Activated T-helper 17 cell treated with anti-CD3 and anti-CD28 coated beads, Interleukin-2, amount 50 U/mL, for 72 hours (primary cell): ENCODE results near the gene GLIPR1. TPM values are rescaled to one million over a fixed set of nuclear protein-coding genes. Genes with fewer than 3 reads are reported as not detected.
A peak's percentile ranks its signal among the peaks of the same experiment; 100 is the strongest.
"Not testable (repeated sequence)": the region's sequence is repeated elsewhere in the genome, so short reads cannot be mapped to it uniquely, and the experiment has no call there.

Experiments
- ATAC-seq: fragments of 150-1000 bp; cut with Tn5 transposase; replicated peaks from 2 replicates; pipeline ENCODE4 v1.10.0; 2021; ENCODE audit warnings: mild to moderate bottlenecking, moderate library complexity
- H3K27ac Mint-ChIP-seq: one replicate; pipeline ENCODE4 v1.8.0; 2022; ENCODE audit warnings: mixed read lengths
- H3K27me3 Mint-ChIP-seq: one replicate; pipeline ENCODE4 v1.8.0; 2022; ENCODE audit warnings: mixed read lengths
- H3K36me3 Mint-ChIP-seq: one replicate; pipeline ENCODE4 v1.8.0; 2022; ENCODE audit warnings: low read depth, mild to moderate bottlenecking, mixed read lengths
- H3K4me1 Mint-ChIP-seq: one replicate; pipeline ENCODE4 v1.8.0; 2022; ENCODE audit warnings: mixed read lengths
- H3K4me3 Mint-ChIP-seq: one replicate; pipeline ENCODE4 v1.8.0; 2022; ENCODE audit warnings: mild to moderate bottlenecking, mixed read lengths
- H3K9me3 Mint-ChIP-seq: one replicate; pipeline ENCODE4 v1.8.0; 2022; ENCODE audit warnings: mixed read lengths
- total RNA-seq, 2 donors: library from RNA; stranded (reverse); gene quantifications; one replicate each; pipeline ENCODE4 v1.2.3, GENCODE V29; 2022

GLIPR1 gene
- total RNA-seq: 10 to 100 TPM; 45.9 to 50.2 TPM

- H3K27me3 Mint-ChIP-seq: no peaks in the 10 kb centered on the region
- peaks cover 45% of the 10 kb centered on the region for H3K4me1 Mint-ChIP-seq
- H3K9me3 Mint-ChIP-seq: no peaks in the 10 kb centered on the region
- H3K4me3 Mint-ChIP-seq: peak within 1 kb of the TSS; percentile 97
- H3K36me3 Mint-ChIP-seq: peaks cover 59% of the 10 kb centered on the region
- peak within 1 kb of the TSS; percentile 99 for H3K27ac Mint-ChIP-seq
- peak; percentile 78 for ATAC-seq
Observed at GRCh38 chr12:75480469-75480949, at the start of gene GLIPR1. Gene GLIPR1, plus strand, starts transcription at chr12:75480755. Its CDS starts 126 bp downstream, at chr12:75480881.

DNA sequence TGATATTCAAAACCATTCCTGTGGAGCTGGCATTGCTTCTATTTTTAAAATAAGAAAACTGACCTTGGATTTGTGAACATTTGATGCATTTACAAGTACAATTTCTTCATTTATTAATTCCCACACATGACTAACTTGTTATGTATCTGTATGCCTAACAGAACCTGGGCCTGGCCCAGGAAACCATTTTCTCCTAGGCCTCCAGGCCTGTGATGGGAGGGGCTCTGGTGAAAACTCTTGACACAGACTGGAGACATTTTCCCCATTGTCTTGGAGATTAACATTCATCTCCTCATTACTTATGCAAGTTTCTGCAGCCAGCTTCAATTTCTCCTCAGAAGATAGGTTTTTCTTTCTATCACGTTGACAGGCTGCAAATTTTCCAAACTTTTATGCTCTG is 47.6 kb upstream of the GLIPR1 start:
- H3K4me3 Mint-ChIP-seq: no peak overlapping the region
- ATAC-seq: no peak
- H3K9me3 Mint-ChIP-seq: peaks cover 1% of the 10 kb centered on the region
- H3K4me1 Mint-ChIP-seq: no peaks in the 10 kb centered on the region
- no peaks in the 10 kb centered on the region for H3K36me3 Mint-ChIP-seq
- no peak overlapping the region for H3K27ac Mint-ChIP-seq
- H3K27me3 Mint-ChIP-seq: no peaks in the 10 kb centered on the region

- no peaks in the 10 kb centered on the region for H3K36me3 Mint-ChIP-seq
- H3K4me1 Mint-ChIP-seq: no peaks in the 10 kb centered on the region
- peak overlapping the region; percentile 28 for H3K27ac Mint-ChIP-seq
- H3K27me3 Mint-ChIP-seq: peaks cover 8% of the 10 kb centered on the region
- peak; percentile 89 for ATAC-seq
- H3K4me3 Mint-ChIP-seq: no peak overlapping the region
- no peaks in the 10 kb centered on the region for H3K9me3 Mint-ChIP-seq
Observed at GRCh38 chr12:75437564-75437963, 43.0 kb upstream of the GLIPR1 start.

- Mint-ChIP-seq H3K4me3 (no peak overlapping the region), H3K27ac (no peak overlapping the region), H3K9me3 (no peaks in the 10 kb centered on the region), H3K4me1 (no peaks in the 10 kb centered on the region), H3K36me3 (no peaks in the 10 kb centered on the region), H3K27me3 (peaks cover 8% of the 10 kb centered on the region)
- peak; percentile 66 for ATAC-seq
Observed at GRCh38 chr12:75438059-75438754, 42.3 kb upstream of the GLIPR1 start.

DNA sequence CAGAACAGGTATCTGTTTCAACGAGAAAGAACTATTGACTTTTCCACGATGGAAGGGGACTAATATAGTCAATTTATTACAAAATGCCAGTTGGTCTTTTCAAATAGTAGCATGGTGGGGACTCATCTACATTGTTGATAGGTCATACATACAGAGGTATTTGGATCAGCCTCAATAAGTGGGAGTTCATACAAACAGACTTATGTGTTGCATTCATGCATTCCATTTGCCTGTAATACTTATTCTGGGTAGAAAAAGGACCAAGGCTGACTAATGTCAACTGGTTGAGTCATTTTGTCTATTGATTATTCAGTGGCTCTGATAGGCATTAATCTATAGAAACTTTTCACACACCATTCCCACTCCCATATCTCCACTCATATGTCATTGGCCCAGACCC is 41.5 kb upstream of the GLIPR1 start:
- no peaks in the 10 kb centered on the region for H3K4me1 Mint-ChIP-seq
- no peak overlapping the region for H3K27ac Mint-ChIP-seq
- H3K36me3 Mint-ChIP-seq: no peaks in the 10 kb centered on the region
- H3K27me3 Mint-ChIP-seq: peaks cover 8% of the 10 kb centered on the region
- ATAC-seq: peak; percentile 38
- no peaks in the 10 kb centered on the region for H3K9me3 Mint-ChIP-seq
- no peak overlapping the region for H3K4me3 Mint-ChIP-seq

- no peak for ATAC-seq
- Mint-ChIP-seq H3K27me3 (peaks cover 8% of the 10 kb centered on the region), H3K9me3 (no peaks in the 10 kb centered on the region), H3K4me1 (no peaks in the 10 kb centered on the region), H3K36me3 (no peaks in the 10 kb centered on the region), H3K4me3 (no peak overlapping the region), H3K27ac (no peak overlapping the region)
Observed at GRCh38 chr12:75439930-75440329, 40.6 kb upstream of the GLIPR1 start.

GRCh38 chr12:75441687-75442449 is 38.7 kb upstream of the GLIPR1 start:
- H3K4me1 Mint-ChIP-seq, H3K36me3 Mint-ChIP-seq, ATAC-seq, H3K27ac Mint-ChIP-seq, H3K27me3 Mint-ChIP-seq, H3K4me3 Mint-ChIP-seq, H3K9me3 Mint-ChIP-seq: not testable (repeated sequence)

DNA sequence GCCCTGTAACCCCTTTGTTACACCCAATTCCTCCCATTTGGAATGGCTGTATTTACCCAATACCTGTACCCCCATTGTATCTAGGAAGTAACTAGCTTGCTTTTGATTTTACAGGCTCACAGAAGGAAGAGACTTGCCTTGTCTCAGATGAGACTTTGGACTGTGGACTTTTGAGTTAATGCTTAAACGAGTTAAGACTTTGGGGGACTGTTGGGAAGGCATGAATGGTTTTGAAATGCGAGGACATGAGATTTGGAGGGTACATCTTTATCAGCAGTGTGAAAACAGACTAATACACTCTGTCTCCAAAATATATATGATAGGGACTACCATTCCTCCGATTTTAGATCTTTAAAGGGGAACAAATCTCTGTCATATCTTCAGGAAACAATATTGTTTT is 38.1 kb upstream of the GLIPR1 start:
- H3K4me1 Mint-ChIP-seq, ATAC-seq, H3K4me3 Mint-ChIP-seq, H3K9me3 Mint-ChIP-seq, H3K27ac Mint-ChIP-seq, H3K36me3 Mint-ChIP-seq, H3K27me3 Mint-ChIP-seq: not testable (repeated sequence)

DNA sequence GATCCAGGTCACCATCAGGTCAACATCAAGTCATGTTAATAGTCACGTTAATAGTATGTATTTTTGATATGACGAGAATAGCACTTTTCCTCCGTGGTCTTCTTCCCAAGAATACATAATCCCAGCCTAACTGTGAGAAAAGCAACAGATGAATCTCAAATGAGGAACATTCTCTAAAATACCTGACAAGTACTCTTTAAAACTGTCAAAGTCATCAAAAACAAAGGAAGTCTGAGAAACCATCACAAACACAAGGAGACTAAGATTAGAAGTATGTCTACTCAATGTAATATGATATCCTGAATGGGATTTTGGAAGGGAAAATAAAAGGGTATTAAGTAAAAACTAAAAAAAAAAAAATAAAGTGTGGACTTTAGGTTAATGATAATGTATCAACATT is 36.8 kb upstream of the GLIPR1 start:
- no peaks in the 10 kb centered on the region for H3K9me3 Mint-ChIP-seq
- peaks cover 8% of the 10 kb centered on the region for H3K27me3 Mint-ChIP-seq
- H3K4me3 Mint-ChIP-seq: no peak overlapping the region
- H3K36me3 Mint-ChIP-seq: no peaks in the 10 kb centered on the region
- no peak for ATAC-seq
- no peak overlapping the region for H3K27ac Mint-ChIP-seq
- H3K4me1 Mint-ChIP-seq: no peaks in the 10 kb centered on the region

- no peaks in the 10 kb centered on the region for H3K36me3 Mint-ChIP-seq
- no peak for ATAC-seq
- H3K9me3 Mint-ChIP-seq: no peaks in the 10 kb centered on the region
- peaks cover 8% of the 10 kb centered on the region for H3K27me3 Mint-ChIP-seq
- H3K4me1 Mint-ChIP-seq: no peaks in the 10 kb centered on the region
- H3K4me3 Mint-ChIP-seq: no peak overlapping the region
- no peak overlapping the region for H3K27ac Mint-ChIP-seq
Observed at GRCh38 chr12:75444429-75445136, 36.0 kb upstream of the GLIPR1 start.

- not testable (repeated sequence) for H3K4me1 Mint-ChIP-seq, H3K27ac Mint-ChIP-seq, H3K27me3 Mint-ChIP-seq, H3K9me3 Mint-ChIP-seq, ATAC-seq, H3K36me3 Mint-ChIP-seq, H3K4me3 Mint-ChIP-seq
Observed at GRCh38 chr12:75445137-75445507, 35.4 kb upstream of the GLIPR1 start.

- H3K4me1 Mint-ChIP-seq: no peaks in the 10 kb centered on the region
- H3K36me3 Mint-ChIP-seq: no peaks in the 10 kb centered on the region
- H3K9me3 Mint-ChIP-seq: no peaks in the 10 kb centered on the region
- no peak for ATAC-seq
- H3K27ac Mint-ChIP-seq: no peak overlapping the region
- H3K27me3 Mint-ChIP-seq: peaks cover 4% of the 10 kb centered on the region
- H3K4me3 Mint-ChIP-seq: no peak overlapping the region
Observed at GRCh38 chr12:75446857-75447256, 33.7 kb upstream of the GLIPR1 start.

DNA sequence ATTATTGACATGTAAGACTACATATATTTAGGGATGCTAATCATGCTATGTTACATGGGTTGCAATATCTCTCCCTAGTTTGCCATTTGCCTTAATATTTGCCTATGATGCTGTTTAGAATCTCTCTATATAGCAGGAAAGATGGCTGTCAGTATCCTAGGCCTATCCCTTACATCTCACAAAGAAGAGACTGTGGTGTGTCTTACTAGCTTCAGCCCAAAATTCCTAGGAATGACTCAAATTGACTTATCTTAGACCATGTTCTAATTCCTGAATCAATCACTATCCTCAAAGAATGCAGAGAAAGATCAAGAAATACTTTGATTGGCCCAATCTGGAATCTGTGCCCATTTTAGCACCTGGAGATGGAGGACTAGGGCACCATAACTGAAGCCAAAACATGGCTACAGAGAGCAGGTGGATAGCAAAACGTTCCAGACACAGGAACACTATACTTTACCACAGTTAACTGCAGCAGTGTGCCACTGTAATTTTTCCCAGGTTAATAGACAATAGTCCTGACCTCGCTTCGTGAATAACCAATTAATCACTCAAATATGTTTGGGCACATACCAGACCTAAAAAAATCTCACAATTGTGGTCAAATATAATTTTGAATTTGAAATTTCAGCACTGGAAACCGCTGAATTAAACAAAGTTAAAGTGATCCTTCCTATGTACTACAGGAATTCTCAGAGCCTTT is 32.7 kb upstream of the GLIPR1 start:
- no peaks in the 10 kb centered on the region for H3K9me3 Mint-ChIP-seq
- H3K4me1 Mint-ChIP-seq: no peaks in the 10 kb centered on the region
- H3K4me3 Mint-ChIP-seq: no peak overlapping the region
- H3K36me3 Mint-ChIP-seq: no peaks in the 10 kb centered on the region
- H3K27me3 Mint-ChIP-seq: no peaks in the 10 kb centered on the region
- ATAC-seq: no peak
- no peak overlapping the region for H3K27ac Mint-ChIP-seq

GRCh38 chr12:75452675-75453330 is 27.8 kb upstream of the GLIPR1 start:
- Mint-ChIP-seq H3K27ac (no peak overlapping the region), H3K4me3 (no peak overlapping the region), H3K4me1 (peaks cover 14% of the 10 kb centered on the region), H3K36me3 (no peaks in the 10 kb centered on the region), H3K27me3 (no peaks in the 10 kb centered on the region), H3K9me3 (no peaks in the 10 kb centered on the region)
- peak; percentile 57 for ATAC-seq
